Astrocyte (in vitro differentiated cells and primary cell): ENCODE data around the gene PPTC7. TPM values are rescaled to one million over a fixed set of nuclear protein-coding genes. Genes with fewer than 3 reads are reported as not detected.

Source experiments
- DNase-seq: peaks from one replicate; pipeline ENCODE4 v3.0.0-alpha.2; 2010; ENCODE audit warnings: low read depth
- FAIRE-seq: peaks from 2 replicates; lab custom pipeline; 2011; peaks lifted over from hg19 to GRCh38; lab: Jason Lieb, UNC
- H2AFZ ChIP-seq: 2 replicates; pipeline ENCODE4 v1.6.0; 2012; ENCODE audit warnings: low read depth, low read length, inconsistent platforms
- H3K27ac ChIP-seq: 2 replicates; pipeline ENCODE4 v1.5.1; 2011; ENCODE audit warnings: low read depth, low read length, inconsistent platforms
- H3K27me3 ChIP-seq: 2 replicates; pipeline ENCODE4 v1.6.0; 2011; ENCODE audit warnings: low read length, inconsistent platforms; ENCODE audit not compliant: insufficient read depth
- H3K36me3 ChIP-seq: 2 replicates; pipeline ENCODE4 v1.5.1; 2011; ENCODE audit warnings: low read length, inconsistent platforms; ENCODE audit not compliant: insufficient read depth
- H3K4me1 ChIP-seq: 2 replicates; pipeline ENCODE4 v1.5.1; 2011; ENCODE audit warnings: low read length, inconsistent platforms; ENCODE audit not compliant: insufficient read depth
- H3K4me2 ChIP-seq: 2 replicates; pipeline ENCODE4 v1.6.0; 2012; ENCODE audit warnings: low read length, inconsistent platforms
- H3K4me3 ChIP-seq: 2 replicates; pipeline ENCODE4 v1.5.1; 2011; ENCODE audit warnings: low read depth, mild to moderate bottlenecking, low read length, inconsistent platforms; ENCODE audit not compliant: insufficient read depth
- H3K79me2 ChIP-seq: 2 replicates; pipeline ENCODE4 v1.6.0; 2012; ENCODE audit warnings: mild to moderate bottlenecking, low read length, inconsistent platforms; ENCODE audit not compliant: insufficient read depth
- H3K9ac ChIP-seq: 2 replicates; pipeline ENCODE4 v1.6.0; 2012; ENCODE audit warnings: mild to moderate bottlenecking, low read length, inconsistent platforms
- H3K9me3 ChIP-seq: 2 replicates; pipeline ENCODE4 v1.5.1; 2012; ENCODE audit warnings: low read depth, mild to moderate bottlenecking, low read length, inconsistent platforms; ENCODE audit not compliant: insufficient read depth
- H4K20me1 ChIP-seq: 2 replicates; pipeline ENCODE4 v1.6.0; 2012; ENCODE audit warnings: low read length, inconsistent platforms; ENCODE audit not compliant: insufficient read depth
- H3K27ac Mint-ChIP-seq: one replicate; pipeline ENCODE4 v1.8.0; 2021; ENCODE audit warnings: mild to moderate bottlenecking, mixed read lengths; ENCODE audit not compliant: unreplicated experiment
- H3K27me3 Mint-ChIP-seq: one replicate; pipeline ENCODE4 v1.8.0; 2021; ENCODE audit warnings: low read depth, mixed read lengths; ENCODE audit not compliant: unreplicated experiment
- H3K36me3 Mint-ChIP-seq: one replicate; pipeline ENCODE4 v1.8.0; 2021; ENCODE audit warnings: low read depth, mixed read lengths; ENCODE audit not compliant: unreplicated experiment
- H3K4me1 Mint-ChIP-seq: one replicate; pipeline ENCODE4 v1.8.0; 2021; ENCODE audit warnings: low read depth, mixed read lengths; ENCODE audit not compliant: unreplicated experiment
- H3K4me3 Mint-ChIP-seq: one replicate; pipeline ENCODE4 v1.8.0; 2021; ENCODE audit warnings: mild to moderate bottlenecking, moderate library complexity, mixed read lengths; ENCODE audit not compliant: unreplicated experiment
- H3K9me3 Mint-ChIP-seq: one replicate; pipeline ENCODE4 v1.8.0; 2021; ENCODE audit warnings: mild to moderate bottlenecking, mixed read lengths; ENCODE audit not compliant: unreplicated experiment
- EZH2 ChIP-seq: IDR thresholded peaks from 2 replicates; pipeline ENCODE4 v1.6.1; 2012; ENCODE audit warnings: mild to moderate bottlenecking, low read length, inconsistent platforms; ENCODE audit not compliant: insufficient read depth
- total RNA-seq: library from RNA; stranded (reverse); gene quantifications from 2 replicates; pipeline ENCODE4 v1.2.1, GENCODE V29; 2021
- TF ChIP-seq, protein P1 (sequence below): IDR thresholded peaks from 2 replicates; pipeline ENCODE4 v1.5.1; 2011; ENCODE audit warnings: low read depth, mild to moderate bottlenecking, inconsistent platforms, low read length, moderate library complexity; ENCODE audit not compliant: insufficient read depth

PPTC7 gene
- total RNA-seq, 1 donor from 2014 or later, result 16.6 TPM

DNA sequence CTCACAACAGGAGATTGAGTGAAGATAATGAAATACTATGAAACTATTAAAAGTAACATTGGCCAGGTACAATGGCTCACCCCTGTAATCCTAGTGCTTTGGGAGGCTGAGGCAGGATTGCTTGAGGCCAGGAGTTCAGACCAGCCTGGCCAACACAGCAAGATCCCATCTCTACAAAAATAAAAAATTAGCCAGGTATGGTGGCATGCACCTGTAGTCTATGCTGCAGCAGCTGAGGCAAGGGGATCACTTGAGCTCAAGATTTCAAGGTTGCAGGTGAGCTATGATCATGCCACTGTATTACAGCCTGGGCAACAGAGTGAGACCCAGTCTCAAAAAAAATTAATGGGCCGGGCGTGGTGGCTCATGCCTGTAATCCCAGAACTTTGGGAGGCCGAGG lies 66.1 kb downstream of the PPTC7 start:
- H3K4me3 Mint-ChIP-seq, result no peak overlapping the region
- no peaks in the 10 kb centered on the region for H3K4me1 Mint-ChIP-seq
- no peaks in the 10 kb centered on the region for H3K36me3 Mint-ChIP-seq
- Histone ChIP-seq H2AFZ (no peak overlapping the region), H4K20me1 (no peaks in the 10 kb centered on the region), H3K4me2 (no peak overlapping the region), H3K9ac (no peak overlapping the region), H3K79me2 (no peaks in the 10 kb centered on the region), H3K27ac (no peak overlapping the region), H3K27me3 (no peaks in the 10 kb centered on the region), H3K4me3 (no peak overlapping the region), H3K4me1 (no peaks in the 10 kb centered on the region), H3K36me3 (no peaks in the 10 kb centered on the region), H3K9me3 (no peaks in the 10 kb centered on the region)
- H3K27me3 Mint-ChIP-seq, result no peaks in the 10 kb centered on the region
- DNase-seq (no peak), FAIRE-seq (no peak)
- no peaks in the 10 kb centered on the region for H3K9me3 Mint-ChIP-seq
- TF ChIP-seq, protein P1, sequence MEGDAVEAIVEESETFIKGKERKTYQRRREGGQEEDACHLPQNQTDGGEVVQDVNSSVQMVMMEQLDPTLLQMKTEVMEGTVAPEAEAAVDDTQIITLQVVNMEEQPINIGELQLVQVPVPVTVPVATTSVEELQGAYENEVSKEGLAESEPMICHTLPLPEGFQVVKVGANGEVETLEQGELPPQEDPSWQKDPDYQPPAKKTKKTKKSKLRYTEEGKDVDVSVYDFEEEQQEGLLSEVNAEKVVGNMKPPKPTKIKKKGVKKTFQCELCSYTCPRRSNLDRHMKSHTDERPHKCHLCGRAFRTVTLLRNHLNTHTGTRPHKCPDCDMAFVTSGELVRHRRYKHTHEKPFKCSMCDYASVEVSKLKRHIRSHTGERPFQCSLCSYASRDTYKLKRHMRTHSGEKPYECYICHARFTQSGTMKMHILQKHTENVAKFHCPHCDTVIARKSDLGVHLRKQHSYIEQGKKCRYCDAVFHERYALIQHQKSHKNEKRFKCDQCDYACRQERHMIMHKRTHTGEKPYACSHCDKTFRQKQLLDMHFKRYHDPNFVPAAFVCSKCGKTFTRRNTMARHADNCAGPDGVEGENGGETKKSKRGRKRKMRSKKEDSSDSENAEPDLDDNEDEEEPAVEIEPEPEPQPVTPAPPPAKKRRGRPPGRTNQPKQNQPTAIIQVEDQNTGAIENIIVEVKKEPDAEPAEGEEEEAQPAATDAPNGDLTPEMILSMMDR, result no peak
- TF ChIP-seq EZH2, result no peak
- H3K27ac Mint-ChIP-seq, result no peak overlapping the region

DNA sequence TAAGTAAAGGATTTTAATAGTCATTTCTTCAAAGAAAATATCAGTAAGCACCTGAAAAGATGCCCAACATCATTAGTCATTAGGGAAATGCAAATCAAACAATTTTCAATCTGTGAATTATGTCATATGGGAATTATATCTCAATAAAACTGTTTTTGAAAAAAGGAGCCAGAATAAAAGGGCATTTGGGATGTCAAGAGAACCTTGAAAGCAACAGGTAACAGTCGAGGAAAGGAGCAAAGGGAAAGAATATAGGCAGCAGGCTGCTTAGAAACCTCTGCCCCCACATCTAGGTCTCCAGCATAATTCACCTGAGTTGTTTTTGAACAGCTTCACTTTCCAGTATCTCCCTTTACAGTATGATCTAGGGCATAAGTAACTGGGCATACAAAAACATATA lies 68.8 kb downstream of the PPTC7 start:
- Histone ChIP-seq H3K27ac (no peak overlapping the region), H3K79me2 (no peaks in the 10 kb centered on the region), H3K36me3 (no peaks in the 10 kb centered on the region), H4K20me1 (no peaks in the 10 kb centered on the region), H2AFZ (no peak overlapping the region), H3K4me3 (no peak overlapping the region), H3K4me2 (no peak overlapping the region), H3K27me3 (peaks cover 2% of the 10 kb centered on the region), H3K9ac (no peak overlapping the region), H3K9me3 (no peaks in the 10 kb centered on the region), H3K4me1 (no peaks in the 10 kb centered on the region)
- FAIRE-seq (no peak), DNase-seq (no peak)
- TF ChIP-seq, protein P1, result no peak
- TF ChIP-seq EZH2, result no peak
- no peak overlapping the region for H3K27ac Mint-ChIP-seq
- H3K36me3 Mint-ChIP-seq, result no peaks in the 10 kb centered on the region
- H3K4me3 Mint-ChIP-seq, result no peak overlapping the region
- peaks cover 4% of the 10 kb centered on the region for H3K27me3 Mint-ChIP-seq
- no peaks in the 10 kb centered on the region for H3K4me1 Mint-ChIP-seq
- no peaks in the 10 kb centered on the region for H3K9me3 Mint-ChIP-seq

DNA sequence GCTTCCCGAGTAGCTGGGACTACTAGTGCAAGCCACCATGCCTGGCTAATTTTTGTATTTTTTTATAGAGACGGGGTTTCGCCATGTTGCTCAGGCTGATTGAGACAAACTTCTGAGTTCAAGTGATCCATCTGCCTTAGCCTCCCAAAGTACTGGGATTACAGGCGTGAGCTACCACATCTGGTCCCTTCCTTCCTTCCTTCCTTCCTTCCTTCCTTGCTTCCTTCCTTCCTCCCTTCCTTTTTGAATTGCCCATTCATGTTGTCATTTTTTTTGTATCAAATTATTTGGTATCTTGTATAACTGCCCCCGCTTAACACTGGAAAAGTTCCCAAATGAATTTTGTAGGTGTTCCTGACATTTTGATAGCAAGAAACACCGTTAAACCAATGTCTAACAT lies 69.3 kb downstream of the PPTC7 start:
- DNase-seq, result no peak
- Histone ChIP-seq H3K79me2 (no peaks in the 10 kb centered on the region), H3K36me3 (no peaks in the 10 kb centered on the region), H2AFZ (no peak overlapping the region), H3K4me1 (no peaks in the 10 kb centered on the region), H3K9me3 (no peaks in the 10 kb centered on the region), H3K9ac (no peak overlapping the region), H4K20me1 (no peaks in the 10 kb centered on the region), H3K4me3 (no peak overlapping the region), H3K27me3 (peaks cover 2% of the 10 kb centered on the region), H3K27ac (no peak overlapping the region), H3K4me2 (no peak overlapping the region)
- H3K36me3 Mint-ChIP-seq, result no peaks in the 10 kb centered on the region
- H3K4me1 Mint-ChIP-seq, result no peaks in the 10 kb centered on the region
- FAIRE-seq, result no peak
- H3K27me3 Mint-ChIP-seq, result peaks cover 4% of the 10 kb centered on the region
- H3K9me3 Mint-ChIP-seq, result no peaks in the 10 kb centered on the region
- H3K4me3 Mint-ChIP-seq, result no peak overlapping the region
- no peak overlapping the region for H3K27ac Mint-ChIP-seq
- no peak for TF ChIP-seq EZH2
- TF ChIP-seq, protein P1, result no peak
